ENCODE data around the gene HOXC6.

HOXC6 gene

GRCh38 chr12:54036620-54037359 lies 8.6 kb downstream of the HOXC6 start (continued):
- peak; percentile 96 for TF ChIP-seq PRDM10 (tag by site-specific recombination; IDR thresholded peaks at IDR 0.05)
- no peak for TF ChIP-seq ZNF23 (tag by site-specific recombination; IDR thresholded peaks at IDR 0.05; ENCODE audit: borderline replicate concordance)
- TF ChIP-seq ZNF398 (tag by site-specific recombination; IDR thresholded peaks at IDR 0.05): no peak
- no peak for TF ChIP-seq ZBTB7A (tag by site-specific recombination; IDR thresholded peaks at IDR 0.05; ENCODE audit: low read depth)
- TF ChIP-seq ZBTB8A (tag by site-specific recombination; IDR thresholded peaks at IDR 0.05): peak; percentile 72
- TF ChIP-seq, protein P1, sequence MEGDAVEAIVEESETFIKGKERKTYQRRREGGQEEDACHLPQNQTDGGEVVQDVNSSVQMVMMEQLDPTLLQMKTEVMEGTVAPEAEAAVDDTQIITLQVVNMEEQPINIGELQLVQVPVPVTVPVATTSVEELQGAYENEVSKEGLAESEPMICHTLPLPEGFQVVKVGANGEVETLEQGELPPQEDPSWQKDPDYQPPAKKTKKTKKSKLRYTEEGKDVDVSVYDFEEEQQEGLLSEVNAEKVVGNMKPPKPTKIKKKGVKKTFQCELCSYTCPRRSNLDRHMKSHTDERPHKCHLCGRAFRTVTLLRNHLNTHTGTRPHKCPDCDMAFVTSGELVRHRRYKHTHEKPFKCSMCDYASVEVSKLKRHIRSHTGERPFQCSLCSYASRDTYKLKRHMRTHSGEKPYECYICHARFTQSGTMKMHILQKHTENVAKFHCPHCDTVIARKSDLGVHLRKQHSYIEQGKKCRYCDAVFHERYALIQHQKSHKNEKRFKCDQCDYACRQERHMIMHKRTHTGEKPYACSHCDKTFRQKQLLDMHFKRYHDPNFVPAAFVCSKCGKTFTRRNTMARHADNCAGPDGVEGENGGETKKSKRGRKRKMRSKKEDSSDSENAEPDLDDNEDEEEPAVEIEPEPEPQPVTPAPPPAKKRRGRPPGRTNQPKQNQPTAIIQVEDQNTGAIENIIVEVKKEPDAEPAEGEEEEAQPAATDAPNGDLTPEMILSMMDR (tag by site-specific recombination; IDR thresholded peaks at IDR 0.05): peak; percentile 80
- no peak for TF ChIP-seq ZNF19 (tag by site-specific recombination; IDR thresholded peaks at IDR 0.05; ENCODE audit: low read depth)
- peak; percentile 80 for TF ChIP-seq GLIS2 (tag by site-specific recombination; IDR thresholded peaks at IDR 0.05)
- TF ChIP-seq ZNF292 (tag by site-specific recombination; IDR thresholded peaks at IDR 0.05; ENCODE audit: borderline replicate concordance, low read depth): no peak
- TF ChIP-seq, protein P2, sequence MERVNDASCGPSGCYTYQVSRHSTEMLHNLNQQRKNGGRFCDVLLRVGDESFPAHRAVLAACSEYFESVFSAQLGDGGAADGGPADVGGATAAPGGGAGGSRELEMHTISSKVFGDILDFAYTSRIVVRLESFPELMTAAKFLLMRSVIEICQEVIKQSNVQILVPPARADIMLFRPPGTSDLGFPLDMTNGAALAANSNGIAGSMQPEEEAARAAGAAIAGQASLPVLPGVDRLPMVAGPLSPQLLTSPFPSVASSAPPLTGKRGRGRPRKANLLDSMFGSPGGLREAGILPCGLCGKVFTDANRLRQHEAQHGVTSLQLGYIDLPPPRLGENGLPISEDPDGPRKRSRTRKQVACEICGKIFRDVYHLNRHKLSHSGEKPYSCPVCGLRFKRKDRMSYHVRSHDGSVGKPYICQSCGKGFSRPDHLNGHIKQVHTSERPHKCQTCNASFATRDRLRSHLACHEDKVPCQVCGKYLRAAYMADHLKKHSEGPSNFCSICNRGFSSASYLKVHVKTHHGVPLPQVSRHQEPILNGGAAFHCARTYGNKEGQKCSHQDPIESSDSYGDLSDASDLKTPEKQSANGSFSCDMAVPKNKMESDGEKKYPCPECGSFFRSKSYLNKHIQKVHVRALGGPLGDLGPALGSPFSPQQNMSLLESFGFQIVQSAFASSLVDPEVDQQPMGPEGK (tag by site-specific recombination; IDR thresholded peaks at IDR 0.05): peak; percentile 84
- no peak for TF ChIP-seq ZNF37A (tag by site-specific recombination; IDR thresholded peaks at IDR 0.05)
- TF ChIP-seq ZNF24 (tag by site-specific recombination; IDR thresholded peaks at IDR 0.05): peak; percentile 48; the same call in 1 of the 2 replicates
- 0 out of 2 replicates have a peak, but pooled peaks have one; percentile 19 for TF ChIP-seq ZBTB1 (tag by site-specific recombination; IDR thresholded peaks at IDR 0.05)

GRCh38 chr12:54037360-54038283 lies 9.4 kb downstream of the HOXC6 start:
- H3K27ac ChIP-seq (ENCODE audit: extremely low read depth, low read depth, low read length): peak overlapping the region; percentile 100
- peaks cover 62% of the 10 kb centered on the region for H3K4me1 ChIP-seq (ENCODE audit: control insufficient read depth, insufficient read depth, low read length)
- peaks cover 3 to 7% of the 10 kb centered on the region in 2 experiments; a peak in 2 of 3 replicates for H3K36me3 ChIP-seq (ENCODE audit: control insufficient read depth in 2 of 2, insufficient read depth in 1 of 2, low read length in 2 of 2)
- H3K4me3 ChIP-seq (ENCODE audit: low read depth, low read length): no peak overlapping the region
- ChIA-PET POLR2A (interaction anchor here (0.5 to 2.3 kb wide), 4 partner anchors 16 to 164 kb away, joined by 3 to 18 read pairs (median 6); partner anchors contain the start of genes HOXC10 and HOXC4), CTCF (interaction anchor here (0.6 to 3.5 kb wide), 15 partner anchors 9 to 300 kb away, joined by 3 to 17 read pairs (median 3); no protein-coding TSS in a partner anchor)
- no peaks in the 10 kb centered on the region for H3K9me3 ChIP-seq (ENCODE audit: control insufficient read depth, insufficient read depth, low read depth, low read length)
- TF ChIP-seq TSHZ1 (tag by site-specific recombination; IDR thresholded peaks at IDR 0.05; ENCODE audit: borderline replicate concordance) (peak; percentile 83), ZNF785 (tag by site-specific recombination; IDR thresholded peaks at IDR 0.05) (no peak), GLI2 (tag by site-specific recombination; IDR thresholded peaks at IDR 0.05; ENCODE audit: borderline replicate concordance, low read depth) (peak; percentile 69; the same call in 1 of the 2 replicates), ZSCAN30 (tag by site-specific recombination; IDR thresholded peaks at IDR 0.05) (peak; percentile 87), ZBTB7A (tag by site-specific recombination; IDR thresholded peaks at IDR 0.05; ENCODE audit: low read depth) (0 out of 2 replicates have a peak, but pooled peaks have one; percentile 58)
- TF ChIP-seq, protein P3, sequence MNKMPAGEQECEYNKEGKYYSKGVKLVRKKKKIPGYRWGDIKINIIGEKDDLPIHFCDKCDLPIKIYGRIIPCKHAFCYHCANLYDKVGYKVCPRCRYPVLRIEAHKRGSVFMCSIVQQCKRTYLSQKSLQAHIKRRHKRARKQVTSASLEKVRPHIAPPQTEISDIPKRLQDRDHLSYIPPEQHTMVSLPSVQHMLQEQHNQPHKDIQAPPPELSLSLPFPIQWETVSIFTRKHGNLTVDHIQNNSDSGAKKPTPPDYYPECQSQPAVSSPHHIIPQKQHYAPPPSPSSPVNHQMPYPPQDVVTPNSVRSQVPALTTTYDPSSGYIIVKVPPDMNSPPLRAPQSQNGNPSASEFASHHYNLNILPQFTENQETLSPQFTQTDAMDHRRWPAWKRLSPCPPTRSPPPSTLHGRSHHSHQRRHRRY (tag by site-specific recombination; IDR thresholded peaks at IDR 0.05): no peak
